NCI-H345 treated with DMSO at 0.1 percent for 48 hours (cell line): ENCODE results near the gene TIAM1.

Experiments
- DNase-seq: peaks from one replicate; lab custom pipeline; 2025; ENCODE audit not compliant: unreplicated experiment; lab: John Stamatoyannopoulos, UW

Gene TIAM1

DNA sequence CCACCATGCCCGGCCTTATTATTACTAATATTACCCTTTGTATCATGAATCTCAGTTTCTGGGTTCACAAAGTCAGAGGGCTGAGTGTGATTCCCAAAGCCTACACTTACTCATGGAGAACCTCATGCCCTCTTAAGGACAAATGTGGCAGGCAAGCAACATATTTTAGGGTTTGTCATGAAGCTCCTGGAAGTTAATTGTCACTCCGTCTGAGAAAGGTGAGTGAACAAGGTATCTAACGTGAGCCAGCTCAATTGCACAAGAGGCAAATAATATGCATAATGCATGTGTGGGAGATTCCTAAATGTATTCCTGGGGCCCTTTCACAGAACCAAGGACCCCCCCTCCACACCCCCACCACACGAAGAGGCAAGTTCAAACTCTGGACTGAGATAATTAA, 10.1 kb upstream of the TIAM1 start:
- no peak for DNase-seq

DNA sequence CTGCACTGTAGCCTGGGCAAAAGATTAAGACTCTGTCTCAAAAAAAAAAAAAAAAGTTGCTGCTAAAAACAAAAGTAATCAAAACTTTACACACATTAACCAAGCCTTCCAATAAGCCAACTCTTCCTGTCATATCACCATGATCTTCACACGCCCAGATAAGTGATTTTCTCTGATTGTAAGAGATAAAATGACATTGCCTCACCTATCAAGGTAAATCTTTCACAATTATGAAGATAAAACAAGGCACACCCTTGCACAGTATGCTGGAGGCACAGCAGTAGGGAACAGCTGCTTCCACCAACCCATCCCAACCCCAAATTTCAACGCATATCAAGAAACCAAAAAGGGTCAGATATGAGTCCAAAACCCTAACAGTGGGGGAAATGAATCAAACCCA, 8.8 kb upstream of the TIAM1 start:
- no peak for DNase-seq

DNA sequence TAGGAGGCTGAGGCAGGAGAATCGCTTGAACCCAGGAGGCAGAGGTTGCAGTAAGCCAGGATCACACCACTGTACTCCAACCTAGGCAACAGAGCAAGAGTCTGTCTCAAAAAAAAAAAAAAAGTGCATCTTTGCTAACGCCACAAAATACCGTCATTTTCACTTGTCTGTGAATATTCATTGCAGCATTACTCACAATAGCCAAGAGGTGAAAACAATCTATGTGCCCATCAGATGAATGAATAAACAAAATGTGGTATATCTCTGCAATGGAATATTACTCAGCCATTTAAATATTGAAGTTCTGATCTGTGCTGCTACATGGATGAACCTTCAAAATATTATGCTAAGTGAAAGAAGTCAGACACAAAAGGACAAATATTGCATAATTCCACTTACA, 7.9 kb upstream of the TIAM1 start:
- DNase-seq, result no peak

DNA sequence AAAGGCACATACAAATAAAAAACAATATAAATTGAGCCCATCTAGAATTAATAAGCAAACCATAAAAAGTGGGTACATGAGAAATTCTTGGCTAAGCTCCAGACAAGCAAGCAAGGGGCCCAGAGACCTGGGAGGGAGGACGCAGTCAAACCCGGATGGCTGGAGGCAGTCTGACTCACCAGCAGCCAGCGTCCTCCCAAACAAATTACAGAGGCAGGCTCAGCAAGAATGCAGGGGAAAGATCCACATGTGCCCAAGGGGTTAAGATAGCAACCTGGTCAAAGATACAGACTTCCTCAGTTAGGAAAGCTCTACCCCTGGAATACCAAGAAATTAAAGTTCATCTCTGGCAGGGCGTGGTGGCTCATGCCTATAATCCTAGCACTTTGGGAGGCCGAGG, 7.4 kb upstream of the TIAM1 start:
- DNase-seq, result no peak

DNA sequence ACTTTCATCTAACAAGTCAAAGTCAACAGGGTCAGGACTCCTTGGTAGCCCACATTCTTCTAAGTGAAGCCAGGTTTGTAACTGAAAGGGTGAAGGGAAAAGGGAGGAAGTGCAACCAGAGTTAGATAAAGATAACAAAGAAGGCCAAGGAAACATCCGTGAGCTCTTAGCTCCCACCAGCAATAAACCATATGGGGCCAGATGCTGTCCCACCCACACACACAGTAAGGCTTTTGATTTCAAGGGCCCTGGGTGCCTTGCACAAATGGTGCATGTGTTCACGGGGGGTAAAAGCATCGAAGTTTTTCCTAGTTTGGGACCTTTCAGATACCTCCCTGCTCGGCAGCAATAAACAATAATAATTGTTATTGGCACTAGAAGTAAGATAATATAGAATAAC, 5.1 kb upstream of the TIAM1 start:
- DNase-seq, result no peak

DNA sequence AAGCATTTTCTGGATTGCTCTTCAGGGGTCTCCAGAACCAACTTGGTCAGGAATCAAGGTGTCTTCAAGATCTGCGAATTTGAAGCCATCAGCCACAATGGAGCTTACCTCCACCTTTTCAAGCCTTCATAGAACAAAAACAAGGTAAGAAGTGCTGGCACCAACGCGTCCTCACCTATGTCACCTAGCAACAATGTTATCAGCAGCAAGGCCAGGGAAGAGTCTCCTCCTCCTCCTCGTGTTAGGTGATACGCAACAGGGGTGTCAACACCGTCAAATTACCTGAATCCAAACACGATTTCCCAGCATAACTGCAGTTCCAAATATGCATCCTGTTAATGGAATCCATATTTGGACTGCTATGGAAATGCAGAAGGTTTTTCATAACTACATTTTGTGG, 4.1 kb upstream of the TIAM1 start:
- DNase-seq, result no peak

DNA sequence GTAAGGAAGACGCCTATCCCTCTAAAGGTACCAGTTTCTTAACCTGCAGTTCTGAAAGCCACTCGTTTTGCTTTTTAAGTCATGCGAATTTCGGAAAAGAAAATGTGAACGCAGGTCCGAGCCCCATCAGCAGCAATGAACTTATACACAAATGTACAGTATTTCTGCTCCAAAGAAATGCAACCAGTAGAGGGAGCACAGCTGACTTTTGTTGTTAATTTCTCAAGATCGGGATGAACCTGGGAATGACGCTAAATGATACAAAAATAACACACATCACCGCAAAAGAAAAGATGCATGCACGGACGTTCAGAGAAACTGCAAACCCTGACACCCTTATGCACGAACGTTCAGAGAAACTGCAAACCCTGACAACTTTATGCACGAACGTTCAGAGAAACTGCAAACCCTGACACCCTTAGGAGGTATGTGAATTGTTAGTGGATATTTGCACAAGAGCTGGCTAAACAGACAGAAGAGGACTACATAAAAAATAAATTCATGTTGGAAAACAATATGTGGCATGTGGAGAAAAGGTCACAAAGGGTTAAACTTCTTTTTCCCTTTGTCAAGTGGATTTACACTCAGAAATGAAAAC, 3.5 kb upstream of the TIAM1 start:
- DNase-seq, result peak; percentile 26

DNA sequence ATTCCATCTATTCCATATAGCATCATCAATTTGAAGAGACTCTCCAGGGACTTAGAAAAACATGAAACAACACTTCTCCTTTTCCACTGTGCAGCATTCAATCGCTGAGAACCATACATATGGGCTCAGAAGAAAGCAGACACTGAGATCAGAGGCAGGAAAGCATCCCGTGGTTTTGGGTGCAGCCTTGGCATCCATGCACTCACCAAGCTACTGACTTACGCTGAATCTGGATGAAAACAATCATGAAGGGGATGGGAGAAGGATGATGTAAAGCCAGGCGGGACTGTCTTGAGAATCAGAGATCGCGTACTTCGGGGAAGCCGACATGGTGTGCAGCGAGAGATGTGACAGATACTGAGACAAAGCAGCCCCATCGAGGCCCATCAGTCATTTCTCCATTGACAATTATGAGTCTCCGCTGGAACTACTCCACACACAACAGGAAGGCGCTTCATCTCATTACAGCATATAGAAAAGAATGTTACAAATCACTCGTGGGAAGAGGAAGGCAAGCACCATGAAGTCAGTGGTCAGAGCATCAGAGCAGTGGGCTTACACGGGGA, 2.3 kb upstream of the TIAM1 start:
- DNase-seq, result no peak

DNA sequence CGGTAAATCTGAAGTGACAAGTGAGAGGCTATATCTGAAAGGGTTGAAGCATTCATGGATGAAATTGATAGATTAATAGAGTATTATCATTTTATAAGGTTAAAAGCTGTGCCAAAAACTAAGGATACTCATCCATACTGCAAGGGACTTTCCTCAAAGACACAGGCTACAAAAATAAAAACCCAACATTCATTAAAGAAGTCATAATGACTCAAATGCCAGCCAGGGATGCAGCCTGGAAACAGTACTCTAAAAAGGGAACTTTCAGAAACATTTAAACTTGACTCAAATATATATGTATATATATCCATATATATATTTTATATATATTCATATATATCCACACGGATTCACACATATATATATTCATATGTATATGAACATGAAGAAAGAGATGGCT, 1.1 kb upstream of the TIAM1 start:
- DNase-seq, result no peak

DNA sequence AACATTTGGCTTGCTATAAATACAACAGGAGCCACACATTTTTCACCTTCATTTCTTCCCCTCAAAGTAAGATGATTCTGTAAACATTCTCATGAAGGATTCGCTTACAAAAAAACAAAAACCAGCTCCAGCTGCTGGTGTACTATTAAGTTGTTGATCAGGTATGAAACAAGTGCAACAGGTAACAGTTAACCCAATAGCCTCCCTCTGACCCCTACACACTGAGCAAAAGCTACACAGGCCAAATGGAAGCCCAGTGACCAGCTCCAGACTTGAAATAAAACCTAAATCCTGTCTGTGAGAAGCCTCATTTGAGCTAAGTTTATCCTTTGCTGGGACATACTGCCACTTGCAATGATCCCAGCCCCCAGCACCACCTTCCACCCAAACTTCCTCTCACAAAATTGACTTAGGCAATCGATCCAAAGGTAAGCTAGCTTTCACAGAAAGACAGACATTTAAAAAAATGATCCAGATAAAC, 991 bp downstream of the TIAM1 start:
- DNase-seq, result no peak

DNA sequence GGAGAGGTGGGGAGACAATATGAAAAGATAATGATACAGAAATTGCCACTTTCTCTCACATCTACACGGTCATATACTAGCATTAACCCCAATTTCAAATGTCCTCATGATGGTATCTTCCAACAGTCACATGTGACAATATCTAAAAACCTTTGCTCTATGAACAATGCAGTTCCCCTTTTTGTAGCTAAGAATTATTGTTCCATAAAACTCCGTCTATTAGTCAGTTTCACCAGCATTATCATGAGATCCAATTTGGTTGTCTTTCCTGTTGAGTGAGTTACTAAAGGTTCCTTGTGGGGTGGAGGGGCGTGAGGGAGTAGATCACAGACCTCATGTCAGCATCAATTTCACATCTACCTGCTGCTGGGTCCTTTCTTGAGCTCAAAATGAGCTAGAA, 1.7 kb downstream of the TIAM1 start:
- DNase-seq, result no peak

DNA sequence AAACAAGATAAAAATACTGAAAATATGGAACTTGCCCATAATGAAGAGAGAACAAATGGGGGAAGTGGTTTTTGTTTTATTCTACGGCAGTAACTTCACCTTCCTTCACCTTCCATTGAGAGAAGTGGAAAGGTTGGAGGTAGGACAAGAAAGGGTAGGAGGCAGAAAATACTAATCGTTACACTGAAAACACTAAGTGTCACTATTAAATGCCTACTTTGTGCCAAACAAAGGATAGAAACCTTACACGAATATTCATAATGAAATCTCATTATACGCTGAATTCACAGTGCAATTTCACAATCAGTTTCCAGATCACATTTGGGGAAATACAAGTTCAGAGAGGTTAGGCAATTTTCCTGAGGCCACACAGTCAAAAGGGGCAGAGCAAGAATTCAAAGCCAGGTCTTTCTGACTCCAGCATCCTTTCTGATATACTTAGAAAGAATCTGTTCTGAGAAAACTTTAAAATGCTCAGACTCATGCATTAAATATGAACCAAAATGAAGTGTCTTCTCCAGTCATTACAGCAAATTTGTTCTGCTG, 3.0 kb downstream of the TIAM1 start:
- no peak for DNase-seq

DNA sequence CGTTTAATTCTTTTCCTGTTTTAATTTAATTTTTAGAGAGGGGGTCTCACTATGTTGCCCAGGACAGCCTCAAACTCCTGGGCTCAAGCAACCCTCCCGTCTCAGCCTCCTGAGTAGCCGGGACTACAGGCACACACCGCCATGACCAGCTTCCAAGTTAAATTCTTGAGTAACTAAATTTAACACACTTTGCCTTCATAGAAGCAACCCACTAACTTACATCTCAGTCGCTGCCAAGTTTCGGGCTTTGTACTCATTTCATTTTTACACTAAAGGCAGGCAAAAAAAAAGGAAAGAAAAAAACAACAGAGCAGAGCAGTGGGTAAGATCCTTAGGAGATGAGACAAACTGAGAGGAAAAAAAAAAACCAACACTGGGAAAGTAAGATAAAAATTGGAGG, 3.5 kb downstream of the TIAM1 start:
- DNase-seq, result no peak

DNA sequence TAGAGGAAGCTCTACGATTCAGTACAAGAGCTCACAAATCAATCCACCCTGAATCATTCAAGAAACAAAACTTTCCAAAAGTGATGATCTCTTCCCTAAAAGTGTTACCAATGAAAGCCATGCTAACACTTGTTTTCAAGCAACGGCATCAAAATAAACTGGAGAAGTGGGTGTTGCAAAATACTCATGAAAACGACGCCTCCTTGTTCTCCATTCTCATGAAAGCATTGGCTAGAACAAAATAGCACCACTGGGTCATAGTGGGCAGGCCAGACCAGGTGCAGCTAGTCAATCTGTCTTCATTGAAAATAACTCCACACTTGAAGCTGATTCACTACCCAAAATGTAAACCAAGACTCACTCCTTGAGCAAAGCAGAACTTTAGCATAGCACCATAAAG, 4.3 kb downstream of the TIAM1 start:
- DNase-seq, result no peak

DNA sequence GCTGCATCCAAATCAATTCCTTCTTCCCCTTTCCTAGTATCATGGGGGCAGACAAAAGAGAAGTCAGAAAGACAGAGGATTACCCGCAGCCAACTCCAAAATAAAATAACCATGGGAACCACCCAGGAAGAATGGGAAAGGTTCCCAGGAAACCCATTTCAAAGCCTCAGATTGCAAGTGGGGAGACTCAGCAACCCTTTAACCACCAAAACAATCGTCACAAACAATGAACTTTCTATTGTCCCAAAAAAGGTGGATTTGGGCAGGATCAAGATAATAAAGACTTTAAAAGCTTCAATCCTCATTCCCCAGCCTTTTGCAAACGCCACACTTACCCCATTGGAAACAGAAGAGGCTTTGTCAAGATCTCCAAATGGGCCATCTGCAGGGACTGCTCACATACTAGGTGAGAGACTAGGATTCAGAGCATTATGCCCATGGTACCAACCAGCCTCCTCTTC, 5.1 kb downstream of the TIAM1 start:
- no peak for DNase-seq

DNA sequence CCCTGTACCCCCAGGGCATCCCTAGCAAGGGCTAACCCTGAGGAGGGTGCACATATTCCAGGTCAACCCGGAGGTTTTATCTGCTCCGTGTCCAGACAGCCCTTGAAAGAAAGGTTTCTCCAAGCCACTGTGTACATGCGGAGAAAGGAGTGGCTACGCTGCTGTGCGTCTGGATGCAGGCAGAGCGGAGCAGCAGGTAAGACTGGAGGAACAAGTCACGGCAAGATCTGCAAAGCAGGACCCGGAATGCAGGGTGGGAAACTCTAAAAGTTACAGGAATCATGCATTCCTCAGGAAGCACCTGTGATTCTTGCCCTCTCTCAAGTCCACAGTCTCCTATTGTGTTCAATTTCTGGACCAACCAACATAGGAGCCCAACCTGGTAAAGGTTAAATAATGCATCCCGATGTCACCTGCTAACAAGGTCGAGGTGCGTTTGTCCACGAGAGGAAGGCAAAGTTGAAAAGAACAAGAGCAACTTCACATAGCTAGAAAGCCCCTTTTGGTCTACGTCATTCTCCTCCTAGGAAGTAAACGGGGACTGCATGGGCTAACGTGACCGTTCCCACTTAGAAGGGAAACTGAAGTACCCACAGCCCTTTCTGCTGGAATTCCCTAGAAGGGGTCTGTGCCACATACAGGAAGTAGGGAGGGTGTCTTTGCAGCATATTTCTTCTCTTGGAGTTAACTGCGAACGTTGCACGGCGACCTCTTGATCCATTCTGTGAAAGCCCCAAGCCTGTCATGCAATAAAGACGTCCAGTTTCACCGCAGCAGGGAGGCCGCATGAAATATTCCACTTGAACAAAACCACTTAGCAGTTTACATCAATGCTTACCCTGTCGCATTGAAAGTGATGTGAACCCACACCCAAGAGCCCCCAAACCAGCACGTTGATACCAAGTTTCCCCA, 5.8 kb downstream of the TIAM1 start:
- DNase-seq, result no peak

DNA sequence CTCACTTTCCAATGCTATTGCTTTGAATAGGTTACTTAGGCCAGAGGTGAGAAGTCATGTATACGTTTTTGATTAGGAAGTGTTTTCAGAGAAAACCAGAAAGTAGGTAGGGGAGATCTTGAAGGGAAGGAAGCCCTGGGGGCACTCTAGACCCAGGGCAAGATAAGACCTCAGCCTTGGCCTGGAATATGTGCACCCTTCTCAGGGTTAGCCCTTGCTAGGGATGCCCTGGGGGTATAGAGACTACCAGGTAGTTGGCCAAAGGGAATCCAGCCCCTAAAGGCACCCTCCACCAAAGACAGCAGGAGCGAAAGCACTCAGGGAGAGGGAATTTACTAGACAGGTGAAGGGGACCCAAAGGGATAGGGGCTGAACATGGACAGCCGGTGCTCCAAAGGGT, 7.0 kb downstream of the TIAM1 start:
- no peak for DNase-seq

DNA sequence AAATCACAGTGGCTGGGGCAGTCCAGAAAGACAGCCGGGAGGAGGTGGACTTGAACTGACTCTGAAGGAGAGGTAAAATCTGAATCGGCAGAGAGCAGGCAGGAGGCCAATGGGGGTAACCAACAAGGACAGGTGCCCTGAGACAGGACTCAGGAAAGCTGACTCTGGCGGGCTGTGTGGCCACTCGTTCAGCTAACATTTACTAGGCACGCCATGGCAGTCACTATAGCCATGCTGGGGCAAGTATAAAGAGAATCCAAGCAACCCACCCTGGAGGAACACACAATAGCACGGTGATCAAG, 7.4 kb downstream of the TIAM1 start:
- DNase-seq, result no peak

DNA sequence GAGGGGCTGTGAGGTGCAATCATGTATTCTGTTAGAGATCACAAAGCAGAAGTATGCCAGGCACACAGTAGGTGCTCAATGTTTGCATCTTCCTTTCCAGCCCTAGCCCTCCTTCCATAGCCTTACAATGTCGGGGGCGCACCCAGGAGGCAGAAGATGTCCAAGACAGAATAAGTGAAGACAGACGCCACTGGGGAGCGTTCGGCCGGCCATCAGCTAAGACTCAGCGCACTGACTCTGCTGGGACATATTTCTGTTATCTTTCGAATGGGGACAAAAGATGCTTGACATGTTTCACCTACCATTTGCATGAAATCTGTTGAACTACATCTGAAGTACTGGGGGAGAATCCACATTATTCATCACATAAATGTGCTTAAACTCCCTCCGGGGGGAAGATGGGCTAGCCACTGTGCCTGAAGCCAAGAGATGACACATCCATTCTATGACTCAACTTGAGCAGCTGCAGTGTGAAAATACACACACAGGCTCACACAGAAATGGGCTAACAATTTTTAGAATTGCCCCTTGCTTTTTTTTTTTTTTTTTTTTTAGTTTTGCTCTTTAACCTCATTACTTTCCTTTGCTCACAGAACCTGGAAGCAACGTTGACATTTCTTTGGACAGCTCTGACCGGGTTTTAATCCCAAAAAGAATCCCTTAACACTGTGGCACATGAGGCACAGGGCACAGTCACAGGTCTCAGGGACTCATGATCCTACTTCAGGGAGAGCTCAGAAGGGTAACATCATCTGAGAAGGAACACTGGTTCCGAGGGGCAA, 7.9 kb downstream of the TIAM1 start:
- no peak for DNase-seq

DNA sequence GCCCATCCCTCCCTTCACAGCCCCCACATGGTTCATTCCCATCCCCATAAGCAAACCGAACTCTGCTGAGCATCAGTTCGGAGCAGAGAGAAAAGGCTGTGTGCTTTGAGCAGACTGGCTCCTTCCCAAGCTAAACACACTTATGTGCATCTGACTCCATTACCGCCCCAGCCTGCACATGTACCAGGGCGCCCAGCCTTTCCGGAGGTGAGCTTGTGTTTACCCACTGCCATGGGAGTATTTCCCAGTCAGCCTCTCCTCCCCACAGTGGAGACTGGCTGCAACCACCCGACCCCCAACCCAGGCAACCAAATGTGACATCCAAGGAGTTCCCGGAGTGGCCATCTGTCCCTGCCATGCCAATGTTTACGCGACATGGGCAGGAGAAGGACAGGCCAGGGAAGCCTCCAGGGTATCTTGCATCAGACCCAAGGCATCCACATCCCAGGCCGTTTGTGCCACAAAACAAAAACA, 9.4 kb downstream of the TIAM1 start:
- DNase-seq, result peak; percentile 18

DNA sequence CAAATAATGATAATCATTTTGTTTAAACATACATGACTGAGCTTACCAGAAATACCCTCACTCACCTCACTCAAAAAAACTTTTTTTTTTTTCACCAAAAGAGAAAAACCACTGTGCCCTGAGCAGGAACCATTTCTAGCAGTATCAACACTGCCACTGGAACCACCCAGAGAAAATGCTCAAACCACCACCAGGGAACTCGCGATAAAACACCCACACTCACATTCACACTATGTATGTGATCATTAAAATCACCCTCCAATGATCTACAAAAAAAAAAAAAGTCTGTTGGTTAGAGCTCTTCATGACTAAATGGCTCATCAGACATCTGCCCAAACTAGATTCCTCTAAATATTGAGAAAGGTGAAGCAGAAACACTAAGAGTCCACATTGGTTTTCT, 11.5 kb downstream of the TIAM1 start:
- no peak for DNase-seq
